ENCODE data around the gene BNC2.
"Not testable (repeated sequence)": the region's sequence is repeated elsewhere in the genome, so short reads cannot be mapped to it uniquely, and the experiment has no call there.

BNC2 gene, protein sequence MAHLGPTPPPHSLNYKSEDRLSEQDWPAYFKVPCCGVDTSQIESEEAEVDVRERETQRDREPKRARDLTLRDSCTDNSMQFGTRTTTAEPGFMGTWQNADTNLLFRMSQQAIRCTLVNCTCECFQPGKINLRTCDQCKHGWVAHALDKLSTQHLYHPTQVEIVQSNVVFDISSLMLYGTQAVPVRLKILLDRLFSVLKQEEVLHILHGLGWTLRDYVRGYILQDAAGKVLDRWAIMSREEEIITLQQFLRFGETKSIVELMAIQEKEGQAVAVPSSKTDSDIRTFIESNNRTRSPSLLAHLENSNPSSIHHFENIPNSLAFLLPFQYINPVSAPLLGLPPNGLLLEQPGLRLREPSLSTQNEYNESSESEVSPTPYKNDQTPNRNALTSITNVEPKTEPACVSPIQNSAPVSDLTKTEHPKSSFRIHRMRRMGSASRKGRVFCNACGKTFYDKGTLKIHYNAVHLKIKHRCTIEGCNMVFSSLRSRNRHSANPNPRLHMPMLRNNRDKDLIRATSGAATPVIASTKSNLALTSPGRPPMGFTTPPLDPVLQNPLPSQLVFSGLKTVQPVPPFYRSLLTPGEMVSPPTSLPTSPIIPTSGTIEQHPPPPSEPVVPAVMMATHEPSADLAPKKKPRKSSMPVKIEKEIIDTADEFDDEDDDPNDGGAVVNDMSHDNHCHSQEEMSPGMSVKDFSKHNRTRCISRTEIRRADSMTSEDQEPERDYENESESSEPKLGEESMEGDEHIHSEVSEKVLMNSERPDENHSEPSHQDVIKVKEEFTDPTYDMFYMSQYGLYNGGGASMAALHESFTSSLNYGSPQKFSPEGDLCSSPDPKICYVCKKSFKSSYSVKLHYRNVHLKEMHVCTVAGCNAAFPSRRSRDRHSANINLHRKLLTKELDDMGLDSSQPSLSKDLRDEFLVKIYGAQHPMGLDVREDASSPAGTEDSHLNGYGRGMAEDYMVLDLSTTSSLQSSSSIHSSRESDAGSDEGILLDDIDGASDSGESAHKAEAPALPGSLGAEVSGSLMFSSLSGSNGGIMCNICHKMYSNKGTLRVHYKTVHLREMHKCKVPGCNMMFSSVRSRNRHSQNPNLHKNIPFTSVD

DNA sequence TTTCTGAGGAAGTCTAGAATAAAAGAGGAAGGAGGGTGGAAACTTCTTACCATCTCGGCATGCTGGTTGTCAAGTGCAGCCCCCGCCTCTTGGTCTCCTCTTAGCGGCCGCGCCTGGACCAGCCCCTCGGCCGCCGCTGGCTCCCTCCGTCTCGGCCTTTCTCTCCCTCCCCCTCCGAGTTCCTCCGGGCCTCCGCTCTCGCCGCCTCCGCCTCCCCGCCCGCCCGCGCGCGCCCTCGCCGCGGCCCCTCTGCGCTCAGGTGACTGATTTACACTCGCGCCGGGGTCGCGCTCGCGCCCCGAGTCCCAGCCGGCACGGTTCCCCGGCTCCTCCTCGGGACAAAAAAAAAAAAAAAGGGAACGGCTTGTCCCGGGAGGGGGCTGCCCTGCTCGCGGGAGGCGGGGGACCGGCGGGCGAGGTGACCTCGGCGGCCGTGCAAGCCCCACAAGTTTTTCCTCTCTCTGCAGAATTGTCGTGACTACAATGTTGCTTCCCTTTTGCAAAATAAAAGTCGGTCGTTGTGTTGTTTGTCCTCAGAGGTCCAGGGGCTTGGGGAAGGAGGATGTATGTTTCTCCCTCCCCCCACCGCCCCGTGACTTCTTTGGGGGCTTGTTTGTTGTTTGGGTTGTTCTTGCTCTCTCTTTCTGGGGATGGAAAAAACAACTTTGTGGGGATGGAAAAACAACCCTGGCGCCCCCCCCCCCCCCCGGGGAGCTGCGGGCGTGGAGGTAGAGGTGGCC, at the start of gene BNC2:
TSS of gene BNC2 (minus strand) at position 75 of the 740 bp plus-strand sequence. CDS start at position 53, 22 bp downstream.
- DNase-seq: no peak

DNA sequence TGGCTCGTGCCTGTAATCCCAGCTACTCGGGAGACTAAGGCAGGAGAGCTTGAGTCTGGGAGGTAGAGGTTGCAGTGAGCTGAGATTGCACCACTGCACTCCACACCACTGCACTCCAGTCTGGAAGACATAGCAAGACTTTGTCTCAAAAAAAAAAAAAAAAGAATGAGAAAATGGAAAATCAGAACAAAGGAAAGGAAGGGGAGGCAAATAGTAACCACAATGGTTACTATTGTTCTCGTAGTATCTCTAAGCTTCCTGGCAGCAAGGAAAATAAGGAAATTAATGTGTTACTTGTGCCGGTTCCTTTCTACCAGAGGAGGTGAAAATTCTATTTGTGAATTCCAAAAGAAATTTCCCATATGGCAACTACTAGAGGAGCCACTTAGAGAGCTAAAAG, 48.5 kb upstream of the BNC2 start:
- DNase-seq: no peak

DNA sequence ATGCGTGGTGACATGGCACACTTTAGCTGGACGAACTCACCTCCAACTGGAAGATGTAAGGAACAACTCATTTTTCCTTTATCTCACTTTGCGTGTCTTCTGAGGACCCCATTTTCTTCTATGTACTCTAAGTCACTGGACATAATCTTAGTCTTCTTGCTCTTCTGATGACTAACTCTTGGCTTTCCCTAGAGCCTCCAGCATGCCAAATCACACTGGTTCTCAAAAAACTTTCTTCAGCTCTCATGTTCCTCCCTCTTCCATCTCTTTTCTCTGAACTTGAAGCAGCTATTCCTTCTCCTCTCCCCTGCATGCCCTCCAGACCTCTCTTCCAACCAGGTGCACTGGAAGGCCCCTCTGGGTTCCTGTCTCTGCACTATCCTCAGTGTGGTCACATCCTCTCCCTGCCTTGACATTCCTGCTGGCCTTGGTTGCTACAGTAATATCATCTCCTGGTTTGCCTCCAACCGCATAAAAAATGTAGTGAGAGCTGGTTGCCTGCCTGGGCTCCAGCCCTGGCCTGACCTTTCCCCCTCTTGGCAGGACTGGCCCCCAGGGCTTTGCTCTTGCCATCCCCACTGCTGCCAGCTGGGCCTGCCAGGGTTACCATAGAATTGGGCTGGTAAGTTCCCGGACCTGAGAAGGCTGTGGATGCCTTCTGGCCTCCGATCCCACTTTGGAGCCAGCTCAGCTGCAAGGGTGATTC, 44.8 kb upstream of the BNC2 start:
- no peak for DNase-seq

DNA sequence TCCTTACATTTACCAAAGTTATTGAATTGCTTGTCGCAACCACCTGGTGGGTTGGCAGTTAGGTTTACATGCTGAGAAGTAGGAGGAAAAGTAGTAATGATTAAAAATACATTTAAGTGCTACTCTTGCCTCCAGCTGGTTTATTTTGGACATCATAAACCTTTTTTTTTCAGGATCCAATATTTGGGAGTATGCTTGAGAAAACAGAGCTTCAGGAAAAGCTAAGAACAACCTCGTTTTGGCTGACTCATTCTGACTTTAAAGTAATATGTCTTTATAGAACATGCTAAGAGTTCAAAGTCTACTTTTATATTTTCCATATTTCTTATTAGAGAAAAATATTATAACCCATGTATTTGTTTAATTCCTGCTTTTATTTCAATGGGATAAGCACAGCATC, 41.7 kb upstream of the BNC2 start:
- no peak for DNase-seq

DNA sequence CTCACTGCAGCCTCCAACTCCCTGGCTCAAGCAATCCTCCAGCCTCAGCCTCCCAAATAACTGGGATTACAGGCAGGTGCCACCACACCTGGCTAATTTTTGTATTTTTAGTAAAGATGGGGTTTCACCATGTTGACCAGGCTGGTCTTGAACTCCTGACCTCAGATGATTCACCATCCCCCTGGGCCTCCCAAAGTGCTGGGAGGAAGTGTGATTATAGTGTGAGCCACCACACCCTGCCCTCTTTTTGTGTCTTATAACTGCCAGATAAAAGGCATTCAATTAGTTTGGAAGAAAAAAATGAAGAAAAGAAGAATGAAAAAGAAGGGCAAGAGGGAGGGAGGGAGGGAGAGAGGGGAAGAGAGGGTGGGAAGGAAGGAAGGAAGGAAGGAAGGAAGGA, 37.7 kb upstream of the BNC2 start:
- DNase-seq: not testable (repeated sequence)

DNA sequence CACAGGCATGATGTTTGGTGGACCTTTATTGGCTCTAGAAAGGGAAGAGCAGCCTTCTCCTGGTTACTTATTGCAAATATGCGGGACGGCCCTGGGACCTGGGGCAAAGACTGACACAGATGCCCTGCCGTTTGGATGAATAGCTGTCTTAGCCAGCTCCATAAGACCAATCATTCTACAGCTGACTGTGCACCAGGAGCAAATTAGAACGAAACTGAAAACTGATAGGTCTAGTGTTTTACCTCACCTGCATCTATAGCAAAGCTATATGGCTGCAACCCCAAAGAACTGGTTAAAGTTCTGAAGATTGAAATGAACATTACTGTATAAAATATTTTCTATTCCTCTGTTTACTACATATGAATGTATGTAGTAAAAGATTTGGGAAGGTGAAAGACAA, 34.2 kb upstream of the BNC2 start:
- DNase-seq: no peak

DNA sequence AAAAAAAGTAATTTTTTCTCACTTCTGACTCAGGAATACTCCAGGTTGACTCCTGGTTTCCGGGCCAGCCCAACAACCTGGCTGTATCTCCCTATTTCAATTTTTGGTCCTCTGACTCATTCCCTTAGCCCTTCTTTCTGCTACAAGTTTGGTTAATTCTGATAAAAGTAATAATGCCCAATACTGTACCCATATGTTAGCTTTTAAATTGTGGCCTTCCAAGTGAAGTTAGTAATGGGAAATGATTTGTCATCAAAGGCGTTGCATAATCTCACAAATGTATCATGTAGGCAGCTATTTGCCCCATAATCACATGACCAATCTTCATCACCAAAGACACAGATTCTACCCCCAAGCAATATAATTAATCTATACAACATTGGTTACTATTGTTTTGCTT, 31.1 kb upstream of the BNC2 start:
- no peak for DNase-seq

DNA sequence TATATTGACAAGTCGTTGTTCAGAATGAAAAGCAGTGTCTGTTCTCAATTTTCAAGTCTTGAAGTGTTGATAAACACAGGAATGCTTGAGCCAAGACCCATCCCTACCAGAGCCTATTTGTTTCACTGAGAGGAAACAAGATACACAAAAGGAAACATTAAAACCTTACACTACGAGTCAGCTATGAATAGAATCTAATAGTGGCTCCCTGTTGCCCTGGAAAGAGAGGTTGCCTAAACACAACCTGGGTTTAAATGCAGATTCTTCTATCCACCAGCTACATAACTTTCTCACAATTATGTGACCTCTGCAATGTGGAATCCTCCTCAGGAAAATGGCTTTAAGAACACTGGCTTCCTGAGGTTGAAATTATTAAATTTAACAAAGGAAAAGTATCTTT, 29.1 kb upstream of the BNC2 start:
- DNase-seq: no peak

DNA sequence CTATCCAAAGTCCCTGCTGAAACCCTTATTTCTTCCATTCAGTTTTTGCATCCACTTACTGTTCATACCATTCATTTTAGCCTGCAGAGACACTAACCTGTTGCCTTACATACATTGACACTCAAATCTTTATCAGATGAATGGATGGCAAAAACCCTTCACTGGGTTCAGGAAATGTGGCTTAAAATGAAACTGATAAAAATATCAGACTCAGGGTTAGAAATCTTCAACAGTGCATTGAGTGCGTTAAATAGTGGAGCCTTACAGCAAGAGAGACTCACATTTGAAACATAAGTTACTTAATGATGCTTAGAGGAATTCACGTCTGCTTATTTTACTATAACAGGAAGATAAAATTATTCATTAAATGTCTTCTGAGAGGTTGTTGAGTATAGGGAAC, 28.0 kb upstream of the BNC2 start:
- no peak for DNase-seq

DNA sequence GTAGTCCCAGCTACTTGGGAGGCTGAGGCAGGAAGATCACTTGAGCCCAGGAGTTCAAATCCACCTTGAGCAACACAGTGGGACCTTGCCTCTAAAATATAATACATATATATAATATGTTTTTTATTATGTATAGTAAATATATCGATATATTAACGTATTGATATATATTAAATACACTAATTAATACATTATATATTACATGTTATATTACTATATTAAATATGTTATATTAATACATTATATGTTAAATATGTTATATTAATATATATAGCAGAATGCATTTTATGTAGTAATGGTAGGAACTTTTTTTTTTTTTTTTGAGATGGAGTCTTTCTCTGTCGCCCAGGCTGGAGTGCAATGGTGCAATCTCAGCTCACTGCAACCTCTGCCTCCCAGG, 18.1 kb upstream of the BNC2 start:
- DNase-seq: no peak

DNA sequence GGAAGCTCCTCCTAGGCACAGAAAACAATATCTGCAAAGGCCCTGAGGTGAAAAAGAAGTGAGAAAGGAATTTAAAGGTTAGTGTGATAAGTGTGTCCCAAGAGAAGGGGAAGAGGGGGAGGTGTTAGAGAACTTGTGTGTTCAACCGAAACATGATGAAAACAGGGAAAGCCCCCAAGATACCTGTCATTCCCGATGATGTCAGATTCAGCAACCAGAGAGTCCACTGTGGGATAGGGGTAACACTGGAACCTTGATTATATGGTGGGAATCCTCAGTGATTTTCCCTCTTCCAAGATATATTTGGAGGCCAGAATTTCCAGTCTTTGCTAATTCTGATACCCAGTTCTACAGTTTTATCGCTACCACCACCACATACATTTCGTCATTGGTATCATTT, 15.5 kb upstream of the BNC2 start:
- no peak for DNase-seq

DNA sequence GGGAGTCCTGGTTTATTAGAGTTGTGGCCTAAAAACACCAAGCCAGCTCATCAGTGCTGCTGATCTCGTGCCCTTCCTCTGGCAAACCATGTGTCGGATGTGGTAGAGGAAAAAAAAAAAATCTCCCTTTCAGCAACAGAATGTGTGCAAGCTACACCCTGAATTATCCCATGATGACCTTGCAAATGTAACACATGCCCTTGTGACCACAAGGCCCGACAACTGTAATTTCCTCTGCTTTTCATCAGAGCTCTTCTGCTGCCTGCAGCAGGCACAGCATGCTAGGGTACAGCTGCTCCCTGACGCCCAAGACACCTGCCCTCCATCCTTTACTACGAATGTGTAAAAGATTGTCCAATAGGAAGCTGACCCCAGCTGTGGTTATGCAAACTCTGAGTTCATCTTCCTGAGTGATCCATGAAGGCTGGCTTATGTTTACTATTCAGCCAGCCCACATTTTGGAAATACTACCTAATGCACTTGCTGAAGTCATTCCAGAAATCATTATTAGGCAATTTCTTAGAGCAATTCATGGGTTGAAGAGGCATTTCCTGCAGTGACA, 14.6 kb upstream of the BNC2 start:
- no peak for DNase-seq

DNA sequence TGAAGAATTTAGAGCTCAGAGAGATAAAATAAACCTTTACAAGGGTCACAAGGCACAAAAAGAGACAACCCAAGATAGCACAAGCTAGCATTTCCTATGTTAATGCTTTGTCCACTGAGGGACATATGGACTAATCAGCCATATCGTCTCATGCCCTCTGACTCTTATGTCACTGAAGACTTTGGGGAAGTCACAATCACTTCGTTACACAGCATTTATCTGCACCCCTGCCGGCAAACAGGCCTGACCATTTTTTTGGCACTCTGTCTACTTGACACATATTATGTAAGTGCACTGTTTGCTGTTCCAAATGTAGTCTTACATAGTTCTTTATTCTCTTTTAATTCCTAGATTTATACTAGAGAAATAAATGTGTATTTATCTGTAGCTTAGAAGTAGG, 13.9 kb upstream of the BNC2 start:
- no peak for DNase-seq

DNA sequence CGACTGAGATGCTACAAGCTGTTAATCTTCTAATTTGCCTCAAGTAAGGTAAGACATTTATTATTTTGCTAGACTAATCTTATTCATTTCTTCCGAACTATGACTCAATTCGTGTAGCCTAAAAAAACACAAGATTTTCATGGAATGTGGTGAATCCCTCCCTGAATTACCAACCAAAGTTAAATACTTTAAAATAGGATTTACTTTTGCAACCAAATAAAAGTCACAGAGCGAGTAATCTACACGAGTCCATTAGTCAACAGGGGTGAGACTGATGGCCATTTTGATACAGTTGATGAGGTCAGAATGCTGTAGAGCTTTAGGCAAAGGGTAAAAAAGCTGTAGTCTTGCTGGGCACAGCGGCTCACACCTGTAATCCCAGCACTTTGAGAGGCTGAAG, 13.1 kb upstream of the BNC2 start:
- no peak for DNase-seq

DNA sequence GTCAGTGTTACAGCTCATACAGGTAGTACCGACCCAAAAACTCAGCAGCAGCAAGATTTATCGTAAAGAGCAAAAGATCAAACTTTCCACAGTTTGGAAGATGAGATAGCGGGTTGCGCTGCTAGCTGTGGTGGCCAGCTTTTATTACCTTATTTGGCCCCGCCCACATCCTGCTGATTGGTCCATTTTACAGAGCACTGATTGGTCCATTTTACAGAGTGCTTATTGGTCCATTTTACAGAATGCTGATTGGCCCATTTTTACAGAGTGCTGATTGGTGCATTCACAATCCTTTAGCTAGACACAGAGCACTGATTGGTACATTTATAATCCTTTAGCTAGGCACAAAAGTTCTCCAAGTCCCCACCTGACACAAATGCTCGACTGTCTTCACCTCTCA, 12.0 kb upstream of the BNC2 start:
- not testable (repeated sequence) for DNase-seq

DNA sequence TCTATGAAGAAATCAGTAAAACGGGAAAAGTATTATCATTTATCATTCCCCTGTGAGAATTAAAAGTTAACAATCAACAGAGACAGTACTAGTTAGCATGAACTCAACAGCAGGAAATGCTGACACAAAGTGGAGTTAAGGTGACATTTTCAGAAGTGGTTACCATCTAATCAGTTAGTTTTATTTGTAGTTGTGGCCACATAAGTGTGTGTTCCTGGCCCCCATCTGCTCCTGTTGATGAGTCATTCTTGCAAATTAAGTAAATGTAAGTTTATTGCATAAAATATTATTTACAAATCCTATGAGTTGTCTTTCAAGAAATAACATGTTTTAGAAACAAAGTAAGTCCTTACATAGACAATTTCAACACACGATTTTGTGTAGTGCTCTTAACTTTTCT, 8.9 kb upstream of the BNC2 start:
- no peak for DNase-seq

DNA sequence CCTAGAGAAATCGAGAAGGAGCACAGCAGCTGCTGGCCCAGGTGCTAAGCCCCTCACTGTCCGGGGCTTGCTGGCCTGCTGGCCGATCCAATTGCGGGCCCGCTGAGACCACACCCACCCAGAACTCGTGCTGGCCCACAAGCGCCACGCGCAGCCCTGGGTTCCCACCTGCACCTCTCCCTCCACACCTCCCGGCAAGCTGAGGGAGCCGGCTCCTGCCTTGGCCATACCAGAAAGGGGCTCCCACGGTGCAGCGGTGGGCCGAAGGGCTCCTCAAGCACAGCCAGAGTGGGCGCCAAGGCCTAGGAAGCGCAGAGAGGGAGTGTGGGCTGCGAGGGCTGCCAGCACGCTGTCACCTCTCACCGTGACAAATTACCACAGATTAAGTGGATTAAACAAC, 6.8 kb upstream of the BNC2 start:
- DNase-seq: no peak

DNA sequence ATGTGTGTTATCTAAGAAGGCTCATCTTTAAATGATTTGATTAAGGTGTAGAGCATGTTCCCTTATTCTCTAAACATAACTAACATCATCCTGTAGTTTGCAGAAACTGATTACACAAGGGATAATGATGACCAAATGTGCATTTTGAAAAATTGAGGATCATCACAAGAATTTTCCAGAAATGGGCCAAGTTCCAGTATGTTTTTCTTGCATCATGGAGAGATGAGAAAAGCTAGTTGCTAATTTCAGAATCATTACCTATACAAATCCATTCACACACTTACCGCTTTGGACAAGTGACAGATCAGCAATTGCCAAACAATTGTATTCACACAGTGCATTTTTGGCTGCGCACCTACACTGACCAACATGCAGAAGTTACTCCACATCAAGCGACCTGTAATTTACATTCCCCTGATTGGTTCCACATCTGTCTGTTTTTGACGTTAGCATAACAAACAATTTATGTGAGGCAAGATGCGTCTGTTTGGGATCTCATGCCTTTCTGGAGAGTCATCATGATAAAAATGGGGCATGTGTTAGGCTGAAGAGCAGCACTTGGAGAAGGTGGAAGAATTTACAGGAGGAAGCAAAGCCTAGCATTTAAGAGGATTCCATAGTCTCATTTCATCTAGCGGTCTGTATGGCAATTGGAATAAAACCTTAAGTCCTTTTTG, 2.8 kb upstream of the BNC2 start:
- DNase-seq: no peak

DNA sequence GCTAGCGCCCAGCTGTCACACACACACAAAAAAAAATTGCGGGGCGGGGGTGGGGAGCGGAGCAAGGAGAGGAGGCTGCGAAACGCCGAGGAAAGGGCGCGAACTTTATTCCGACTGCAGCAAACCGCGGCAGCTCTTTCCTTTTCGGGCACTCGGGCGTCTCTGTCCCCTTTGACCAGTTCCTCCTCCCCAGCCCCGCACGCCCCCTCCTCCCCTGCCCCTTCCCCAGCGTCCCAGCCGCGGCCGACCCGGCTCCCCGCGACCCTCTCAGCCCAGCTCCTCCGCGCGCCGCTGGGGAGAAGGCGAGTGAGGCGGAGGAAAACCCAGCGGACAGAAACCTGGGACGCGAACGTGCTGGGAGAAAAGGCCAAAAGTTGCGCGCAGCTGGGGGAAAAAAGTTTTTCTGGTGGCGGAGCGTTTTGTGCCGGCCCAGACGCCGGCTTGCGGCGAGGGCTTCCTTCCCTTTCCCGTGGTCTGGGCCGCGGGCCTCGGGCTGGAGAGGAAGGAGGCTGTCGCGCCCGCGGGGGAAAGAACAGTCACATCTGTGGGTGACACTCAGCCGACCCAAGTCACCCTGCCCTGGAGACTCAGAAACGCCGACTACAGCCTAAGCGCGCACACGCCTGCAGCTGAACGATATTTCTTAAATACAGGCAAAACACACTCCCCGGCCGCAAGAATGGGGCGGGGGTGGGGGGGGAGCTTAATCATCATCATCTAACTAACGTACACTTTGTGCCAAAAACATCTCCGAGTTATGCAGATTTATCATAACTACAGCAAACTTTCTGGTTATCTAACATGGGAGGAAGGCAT, 1.1 kb upstream of the BNC2 start:
- DNase-seq: no peak

DNA sequence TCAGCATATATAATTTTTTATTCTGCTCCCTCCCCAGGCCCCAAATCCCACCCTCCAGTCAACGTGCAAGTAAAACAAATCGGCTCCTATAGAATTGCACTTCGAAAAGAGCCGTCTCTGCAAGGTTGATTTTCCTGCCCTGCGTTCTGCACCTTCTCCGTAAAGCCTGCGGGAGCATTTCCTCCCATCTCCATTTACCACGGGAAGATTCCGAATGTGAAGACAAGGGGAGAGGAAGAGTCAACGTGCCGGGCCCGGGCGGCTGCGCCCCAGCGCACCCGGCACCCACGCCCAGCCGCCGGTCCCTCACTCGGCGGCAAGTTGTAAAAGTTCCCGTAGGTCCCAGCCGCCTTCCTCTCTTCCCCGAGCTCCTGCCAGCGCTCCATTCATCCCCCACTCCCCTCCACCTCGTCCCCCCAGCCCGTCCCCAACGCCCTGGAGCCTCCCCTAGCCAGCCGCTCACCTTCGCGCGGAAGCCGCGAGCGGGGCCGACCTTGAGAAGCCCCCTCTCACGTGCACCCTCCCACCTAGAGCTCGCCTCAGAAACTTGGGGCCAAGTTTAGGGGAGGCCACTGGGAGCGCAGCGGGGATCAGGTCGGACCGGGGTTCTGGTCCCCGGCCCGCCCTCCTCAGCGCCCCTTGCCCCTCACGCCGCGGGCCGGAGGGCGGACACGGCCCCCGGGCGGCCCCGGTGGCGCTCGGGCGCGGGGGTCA, 431 bp downstream of the BNC2 start:
- no peak for DNase-seq

Measured in stimulated activated naive CD4-positive, alpha-beta T cell (primary cell).